Non-pigmented ciliary epithelial cell (primary cell): ENCODE results near the gene B3GNT8.
"Not testable (repeated sequence)": the region's sequence is repeated elsewhere in the genome, so short reads cannot be mapped to it uniquely, and the experiment has no call there.

Experiments
- DNase-seq: peaks from one replicate; pipeline ENCODE4 v3.0.0-alpha.2; 2010; ENCODE audit warnings: low read depth

The B3GNT8 gene

DNA sequence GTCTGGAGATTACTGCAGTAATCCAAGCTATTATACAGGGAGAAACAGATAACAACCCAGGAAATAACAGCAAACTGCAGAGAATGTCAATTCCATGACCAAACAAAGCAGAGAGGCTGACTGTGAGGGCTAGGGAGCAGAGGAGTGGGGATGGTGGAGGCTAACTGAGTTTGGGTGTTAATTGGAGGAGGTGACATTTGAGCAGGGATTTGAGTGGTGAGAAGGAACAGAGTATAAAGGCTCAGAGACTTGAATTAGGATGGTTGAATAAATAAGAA, 9.4 kb upstream of the B3GNT8 start:
- DNase-seq, result no peak

- no peak for DNase-seq
Observed at GRCh38 chr19:41435936-41436673, 8.9 kb upstream of the B3GNT8 start.

DNA sequence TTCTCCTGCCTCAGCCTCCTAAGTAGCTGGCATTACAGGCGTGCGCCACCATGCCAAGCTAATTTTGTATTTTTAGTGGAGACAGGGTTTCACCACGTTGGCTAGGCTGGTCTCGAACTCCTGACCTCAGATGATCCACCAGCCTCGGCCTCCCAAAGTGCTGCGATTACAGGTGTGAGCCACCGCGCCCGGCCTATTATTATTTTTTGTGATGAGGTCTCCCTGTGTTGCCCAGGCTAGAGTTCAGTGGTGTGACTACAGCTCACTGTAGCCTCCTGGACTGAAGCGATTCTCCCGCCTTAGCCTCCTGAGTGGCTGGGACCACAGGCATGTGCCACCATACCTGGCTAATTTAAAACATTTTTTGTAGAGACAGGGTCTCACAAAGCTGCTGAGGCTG, 8.2 kb upstream of the B3GNT8 start:
- DNase-seq, result not testable (repeated sequence)

DNA sequence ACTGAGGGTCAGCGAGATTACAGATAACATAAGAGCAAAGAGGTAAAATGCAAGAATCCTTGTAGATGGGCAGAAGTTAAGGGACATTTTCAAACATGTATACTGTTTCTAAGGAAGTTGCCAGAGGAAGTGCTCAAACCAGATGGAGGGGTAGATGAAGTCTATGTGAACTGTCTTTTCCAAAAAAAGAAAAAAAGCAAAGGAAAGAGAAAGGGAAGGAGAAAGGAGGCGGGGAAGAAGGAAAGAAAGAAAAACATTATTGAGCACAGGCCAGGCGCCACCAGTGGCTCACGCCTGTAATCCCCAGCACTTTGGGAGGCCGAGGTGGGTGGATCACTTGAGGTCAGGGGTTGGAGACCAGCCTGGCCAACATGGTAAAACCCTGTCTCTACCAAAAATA, 7.3 kb upstream of the B3GNT8 start:
- no peak for DNase-seq

GRCh38 chr19:41433171-41433570, 6.0 kb upstream of the B3GNT8 start:
- no peak for DNase-seq

DNA sequence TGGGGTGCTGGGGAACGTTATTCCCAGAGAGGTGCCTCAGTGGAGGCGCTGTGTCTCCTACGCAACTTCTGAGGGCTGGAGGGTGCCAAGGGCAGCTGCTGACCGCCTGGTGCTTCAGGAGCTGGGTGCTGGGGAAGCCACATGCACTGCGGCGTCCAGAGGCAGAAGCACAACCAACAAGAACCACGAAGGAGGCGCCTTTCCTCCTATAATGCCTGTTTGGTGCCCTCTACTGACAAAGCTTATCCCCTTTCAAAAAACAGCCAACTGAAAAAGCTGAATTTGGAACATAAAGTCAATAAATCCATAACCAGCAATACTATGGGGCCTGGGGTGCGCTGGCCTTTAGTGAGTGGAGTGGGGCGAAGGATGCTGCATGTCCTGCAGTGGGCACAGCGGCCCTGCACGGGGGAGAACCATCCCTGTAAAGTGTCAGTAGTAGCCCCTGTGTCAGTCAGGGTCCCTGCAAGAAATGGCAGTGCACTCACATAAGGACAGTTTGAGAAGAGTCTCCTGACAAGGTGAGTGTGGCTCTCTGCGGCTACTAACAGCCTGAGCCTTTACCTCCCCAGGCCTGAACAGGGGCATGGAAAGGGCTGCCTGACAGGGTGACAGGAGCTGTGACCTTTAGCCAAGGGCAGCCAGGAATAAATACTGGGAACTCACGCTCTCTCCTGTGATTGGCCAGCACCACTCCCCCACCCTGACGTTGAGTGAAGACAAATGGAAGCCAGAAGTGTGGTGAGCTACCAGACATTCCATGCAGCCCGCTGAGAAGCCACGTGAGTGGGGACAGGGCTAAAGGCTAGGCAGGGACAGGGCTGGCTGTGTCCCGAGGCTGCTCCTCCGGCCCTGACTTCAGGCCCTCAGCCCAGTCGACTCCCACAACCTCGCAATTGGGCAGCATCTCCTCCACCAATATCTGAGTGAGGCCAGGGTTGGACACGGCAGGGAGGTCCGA, 4.5 kb upstream of the B3GNT8 start:
- no peak for DNase-seq

GRCh38 chr19:41430922-41431321, 3.7 kb upstream of the B3GNT8 start:
- no peak for DNase-seq

GRCh38 chr19:41428481-41428859, 1.3 kb upstream of the B3GNT8 start:
- DNase-seq, result no peak

GRCh38 chr19:41427647-41428480, 690 bp upstream of the B3GNT8 start:
- no peak for DNase-seq

DNA sequence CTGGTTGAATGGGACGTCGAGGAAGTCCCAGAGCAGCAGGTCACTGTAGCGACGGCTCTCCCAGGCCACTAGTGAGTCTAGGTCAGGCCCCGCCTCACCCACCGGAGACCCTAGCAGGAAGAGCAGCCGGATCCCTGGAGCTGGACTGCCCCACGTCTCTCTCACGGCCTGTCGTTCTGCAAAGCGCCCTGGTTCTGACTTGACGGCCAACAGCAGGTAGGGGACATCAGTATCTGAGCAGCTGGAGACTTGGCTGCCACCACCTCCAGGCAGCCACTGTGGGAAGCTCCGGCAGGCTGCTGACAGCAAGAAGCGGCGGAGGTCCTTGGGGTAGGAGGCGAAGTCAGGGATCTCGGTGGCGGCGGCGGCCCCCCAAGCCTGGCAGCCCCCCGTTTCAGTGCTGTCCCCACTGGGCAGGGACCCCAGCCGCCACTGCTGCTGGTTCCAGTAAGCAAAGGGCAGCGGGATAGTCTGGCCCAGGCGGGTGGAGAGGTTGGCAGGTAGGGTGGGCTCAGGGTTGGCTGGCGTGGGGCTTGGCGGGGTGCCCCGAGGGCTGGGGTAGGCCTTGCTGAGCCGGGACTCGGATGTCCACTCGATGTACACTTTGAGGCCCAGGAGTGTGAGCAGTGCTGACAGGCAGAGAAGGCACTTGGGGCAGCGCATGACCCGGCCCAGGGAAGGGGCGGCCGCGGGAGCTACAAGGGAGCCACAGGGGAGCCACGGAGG, 895 bp downstream of the B3GNT8 start:
- DNase-seq, result no peak

- DNase-seq, result no peak
Observed at GRCh38 chr19:41425174-41426115, 1.7 kb downstream of the B3GNT8 start.

GRCh38 chr19:41424335-41425173, 2.6 kb downstream of the B3GNT8 start:
- DNase-seq, result no peak

GRCh38 chr19:41422955-41423354, 4.2 kb downstream of the B3GNT8 start:
- no peak for DNase-seq

- DNase-seq, result no peak
Observed at GRCh38 chr19:41422456-41422855, 4.7 kb downstream of the B3GNT8 start.

DNA sequence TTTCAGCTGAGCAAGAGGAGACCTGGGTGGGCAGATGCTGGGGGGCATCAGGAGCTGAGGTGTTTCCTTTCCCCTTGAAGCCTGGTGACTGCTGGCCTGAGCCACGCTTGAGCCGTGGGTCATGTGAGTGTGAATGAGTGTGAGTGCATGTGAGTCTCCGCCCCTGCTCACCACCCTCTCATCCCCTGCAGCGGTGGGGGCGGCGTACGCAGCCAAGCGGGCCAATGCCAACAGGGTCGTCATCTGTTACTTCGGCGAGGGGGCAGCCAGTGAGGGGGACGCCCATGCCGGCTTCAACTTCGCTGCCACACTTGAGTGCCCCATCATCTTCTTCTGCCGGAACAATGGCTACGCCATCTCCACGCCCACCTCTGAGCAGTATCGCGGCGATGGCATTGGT, 5.2 kb downstream of the B3GNT8 start:
- no peak for DNase-seq

GRCh38 chr19:41421314-41421713, 5.9 kb downstream of the B3GNT8 start:
- no peak for DNase-seq

DNA sequence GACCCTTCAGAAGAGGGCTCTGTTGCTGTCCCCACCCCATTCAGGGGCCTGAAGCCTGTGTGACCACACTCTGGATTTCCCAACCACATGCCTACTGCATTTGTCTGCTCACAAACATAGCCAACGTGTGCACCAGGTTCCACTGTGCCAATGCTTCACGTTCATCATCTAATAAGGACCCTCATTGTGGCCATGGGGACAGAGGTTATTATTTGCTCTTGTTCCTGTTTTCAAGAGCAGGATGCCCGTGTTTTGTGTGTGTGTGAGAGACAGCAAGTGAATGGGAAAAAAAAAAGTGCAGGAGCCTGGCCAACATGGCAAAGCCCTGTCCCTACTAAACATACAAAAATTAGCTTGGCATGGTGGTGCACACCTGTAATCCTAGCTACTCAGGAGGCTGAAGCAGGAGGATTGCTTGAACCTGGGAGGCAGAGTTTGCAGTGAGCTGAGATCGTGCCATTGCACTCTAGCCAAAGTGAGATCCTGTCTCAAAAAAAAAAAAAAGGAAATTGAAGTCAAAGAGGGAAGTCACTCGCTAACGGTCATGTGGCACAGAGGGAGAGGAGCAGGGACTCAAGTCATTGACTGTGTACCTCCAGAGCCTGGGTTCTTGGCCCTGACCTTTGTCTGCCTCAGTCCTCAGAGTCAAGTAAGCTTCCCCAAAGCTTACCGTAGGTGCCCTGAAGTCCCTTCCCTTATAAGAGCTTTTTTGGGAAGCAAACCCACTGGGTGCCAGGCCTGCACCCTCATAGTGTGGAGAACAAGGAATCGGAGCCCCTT, 6.9 kb downstream of the B3GNT8 start:
- no peak for DNase-seq

GRCh38 chr19:41416194-41416674, 10.9 kb downstream of the B3GNT8 start:
- DNase-seq, result no peak

DNA sequence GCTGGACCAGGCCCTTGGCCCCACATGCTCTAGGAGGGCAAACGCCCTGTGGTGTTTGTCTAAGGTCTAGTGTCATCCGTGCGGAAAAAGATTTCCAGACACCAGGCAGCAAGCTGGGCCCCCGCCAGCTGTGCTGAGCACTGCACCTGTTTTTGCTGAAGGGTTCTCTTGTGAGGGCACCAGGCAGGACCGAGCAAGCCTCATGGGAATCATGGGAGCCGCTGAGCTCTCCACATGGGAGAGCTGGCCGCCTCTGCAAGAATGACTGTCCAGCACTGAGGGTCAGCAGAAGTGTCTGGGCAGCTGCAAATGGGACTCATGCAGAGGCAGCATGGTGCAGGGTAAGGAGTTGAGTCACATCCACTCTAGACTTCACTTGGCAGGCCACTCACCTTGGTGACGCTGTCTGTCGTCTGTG, 12.0 kb downstream of the B3GNT8 start:
- no peak for DNase-seq
